ENCODE measurements around the gene GNA12.

DNA sequence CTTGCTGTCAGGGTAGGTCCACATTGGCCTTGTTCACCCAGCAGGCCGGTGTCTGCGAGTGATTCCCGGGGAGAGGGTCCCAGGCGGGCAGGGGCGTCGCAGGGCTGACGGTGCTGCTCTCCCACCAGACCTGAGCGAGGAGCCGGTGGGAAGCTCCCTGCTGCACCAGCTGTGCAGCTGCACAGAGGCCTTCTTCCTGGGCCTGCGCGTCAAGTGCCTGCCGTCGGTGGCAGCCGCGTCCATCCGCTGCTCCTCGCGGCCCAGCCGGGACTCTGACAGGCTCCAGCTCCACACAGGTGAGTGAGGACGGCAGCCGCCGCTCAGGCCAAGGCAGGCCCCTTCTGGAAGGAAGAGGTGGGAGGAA is 141.5 kb downstream of the GNA12 start:
- TF ChIP-seq, protein P1, sequence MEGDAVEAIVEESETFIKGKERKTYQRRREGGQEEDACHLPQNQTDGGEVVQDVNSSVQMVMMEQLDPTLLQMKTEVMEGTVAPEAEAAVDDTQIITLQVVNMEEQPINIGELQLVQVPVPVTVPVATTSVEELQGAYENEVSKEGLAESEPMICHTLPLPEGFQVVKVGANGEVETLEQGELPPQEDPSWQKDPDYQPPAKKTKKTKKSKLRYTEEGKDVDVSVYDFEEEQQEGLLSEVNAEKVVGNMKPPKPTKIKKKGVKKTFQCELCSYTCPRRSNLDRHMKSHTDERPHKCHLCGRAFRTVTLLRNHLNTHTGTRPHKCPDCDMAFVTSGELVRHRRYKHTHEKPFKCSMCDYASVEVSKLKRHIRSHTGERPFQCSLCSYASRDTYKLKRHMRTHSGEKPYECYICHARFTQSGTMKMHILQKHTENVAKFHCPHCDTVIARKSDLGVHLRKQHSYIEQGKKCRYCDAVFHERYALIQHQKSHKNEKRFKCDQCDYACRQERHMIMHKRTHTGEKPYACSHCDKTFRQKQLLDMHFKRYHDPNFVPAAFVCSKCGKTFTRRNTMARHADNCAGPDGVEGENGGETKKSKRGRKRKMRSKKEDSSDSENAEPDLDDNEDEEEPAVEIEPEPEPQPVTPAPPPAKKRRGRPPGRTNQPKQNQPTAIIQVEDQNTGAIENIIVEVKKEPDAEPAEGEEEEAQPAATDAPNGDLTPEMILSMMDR (IDR thresholded peaks at IDR 0.05; ENCODE audit: low read depth, low read length, poor library complexity, severe bottlenecking), result no peak
- no peak for TF ChIP-seq EZH2phosphoT487 (IDR thresholded peaks at IDR 0.05; ENCODE audit: borderline replicate concordance, low read length)
